Tibial nerve (tissue), 4 donors: ENCODE results near the gene SLC25A1. TPM values are rescaled to one million over a fixed set of nuclear protein-coding genes. Genes with fewer than 3 reads are reported as not detected.

Experiments
- DNase-seq, 2 donors: peaks; one replicate each; pipeline ENCODE4 v3.0.0-alpha.2; 2019; ENCODE audit warnings: low spot score in 2 of 2
- H3K27ac ChIP-seq, 4 donors: fragments of 200-600 bp; sonication (generic) in 3 of 4; one replicate each; pipeline ENCODE4 v1.5.1; 2017 to 2019; ENCODE audit warnings: mild to moderate bottlenecking in 1 of 4
- H3K27me3 ChIP-seq, 2 donors: fragments of 200-600 bp; sonication (generic) in 1 of 2; one replicate each; pipeline versions ENCODE4 v1.5.1 to v1.6.0; 2017 to 2019
- H3K36me3 ChIP-seq, 3 donors: fragments of 200-600 bp; sonication (generic); one replicate each; pipeline ENCODE4 v1.5.1; 2018 to 2019
- H3K4me1 ChIP-seq, 4 donors: fragments of 200-600 bp; sonication (generic) in 3 of 4; one replicate each; pipeline ENCODE4 v1.5.1; 2017 to 2019
- H3K4me3 ChIP-seq, 4 donors: fragments of 200-600 bp; sonication (generic) in 3 of 4; one replicate each; pipeline ENCODE4 v1.5.1; 2017 to 2019; ENCODE audit warnings: mild to moderate bottlenecking in 1 of 4, moderate library complexity in 1 of 4
- H3K9me3 ChIP-seq, 4 donors: fragments of 200-600 bp; sonication (generic) in 3 of 4; one replicate each; pipeline ENCODE4 v1.5.1; 2017 to 2019
- CTCF ChIP-seq, 5 experiments: fragments of 200-600 bp in 3 of 5; fragments of 450-650 bp in 2 of 5; sonication (generic) in 3 of 5; IDR thresholded peaks; one replicate each; pipeline ENCODE4 v1.5.1; 2016 to 2019; ENCODE audit warnings: antibody characterized with exemption in 5 of 5, mild to moderate bottlenecking in 3 of 5, moderate library complexity in 2 of 5
- EP300 ChIP-seq, 2 donors: sonication (generic); formaldehyde crosslinking; IDR thresholded peaks; one replicate each; pipeline ENCODE4 v1.6.1; 2017; ENCODE audit warnings: antibody characterized with exemption in 2 of 2, mild to moderate bottlenecking in 1 of 2
- POLR2A ChIP-seq, 2 donors: fragments of 450-650 bp; IDR thresholded peaks; one replicate each; pipeline ENCODE4 v1.6.1; 2017; ENCODE audit warnings: antibody characterized with exemption in 2 of 2, mild to moderate bottlenecking in 2 of 2, moderate library complexity in 2 of 2
- WGBS, 2 donors: methylation state at CpG; one replicate each; pipeline ENCODE4 v1.1.5; 2018; 5-methylcytosine and 5-hydroxymethylcytosine counted together
- total RNA-seq, 4 donors: library from RNA; depleted of rRNA; stranded (reverse); fragments of >200 nt; gene quantifications; one replicate each; pipeline ENCODE4 v1.1.0, GENCODE V29; 2016

SLC25A1 gene
- total RNA-seq, 4 donors from 2014 or later: 46.9 to 100 (median 86.2) TPM

- no peaks in the 10 kb centered on the region for H3K9me3 ChIP-seq
- peaks cover 4 to 46% (median 24%) of the 10 kb centered on the region in 3 donors for H3K36me3 ChIP-seq
- H3K27me3 ChIP-seq: peaks cover 0 to 6% of the 10 kb centered on the region in 2 donors
- TF ChIP-seq CTCF (IDR thresholded peaks at IDR 0.05) (no peak), POLR2A (IDR thresholded peaks at IDR 0.05) (no peak), EP300 (IDR thresholded peaks at IDR 0.05) (no peak)
- no peak overlapping the region for H3K27ac ChIP-seq
- DNase-seq: no peak
- 86 to 89% methylated on average over 5 of the region's 5 CpGs for WGBS, 2 donors
- H3K4me3 ChIP-seq: peak overlapping the region in 2 of 4 donors; percentile 65 to 71
- H3K4me1 ChIP-seq: peaks cover 0 to 11% (median 9%) of the 10 kb centered on the region in 4 donors
Observed at GRCh38 chr22:19143212-19143611, 35.3 kb downstream of the SLC25A1 start.

GRCh38 chr22:19142394-19142793, 36.1 kb downstream of the SLC25A1 start:
- Histone ChIP-seq H3K27ac (no peak overlapping the region), H3K27me3 (no peaks in the 10 kb centered on the region), H3K4me1 (peaks cover 0 to 11% (median 9%) of the 10 kb centered on the region in 4 donors), H3K9me3 (no peaks in the 10 kb centered on the region), H3K4me3 (no peak overlapping the region), H3K36me3 (peaks cover 4 to 54% (median 27%) of the 10 kb centered on the region in 3 donors)
- 96 to 98% methylated on average over 9 of the region's 9 CpGs for WGBS, 2 donors
- TF ChIP-seq CTCF (IDR thresholded peaks at IDR 0.05) (no peak), POLR2A (IDR thresholded peaks at IDR 0.05) (no peak), EP300 (IDR thresholded peaks at IDR 0.05) (no peak)
- no peak for DNase-seq

GRCh38 chr22:19139974-19140373, 38.6 kb downstream of the SLC25A1 start:
- 91 to 100% methylated on average over 2 to 5 of the region's 5 CpGs for WGBS, 2 donors
- H3K27me3 ChIP-seq: no peaks in the 10 kb centered on the region
- TF ChIP-seq CTCF (IDR thresholded peaks at IDR 0.05) (no peak), POLR2A (IDR thresholded peaks at IDR 0.05) (no peak)
- no peak overlapping the region for H3K4me3 ChIP-seq
- no peaks in the 10 kb centered on the region for H3K9me3 ChIP-seq
- no peak overlapping the region for H3K27ac ChIP-seq
- peaks cover 0 to 11% (median 9%) of the 10 kb centered on the region in 4 donors for H3K4me1 ChIP-seq
- DNase-seq: no peak
- peaks cover 4 to 78% (median 31%) of the 10 kb centered on the region in 3 donors for H3K36me3 ChIP-seq

GRCh38 chr22:19139001-19139356, 39.6 kb downstream of the SLC25A1 start:
- 92 to 95% methylated on average over 3 to 6 of the region's 9 CpGs for WGBS, 2 donors
- no peak for DNase-seq
- TF ChIP-seq CTCF (IDR thresholded peaks at IDR 0.05) (no peak), POLR2A (IDR thresholded peaks at IDR 0.05) (no peak), EP300 (IDR thresholded peaks at IDR 0.05) (no peak)

GRCh38 chr22:19138217-19139000, 40.1 kb downstream of the SLC25A1 start:
- WGBS, 2 donors: 81 to 82% methylated on average over 12 of the region's 15 CpGs
- no peaks in the 10 kb centered on the region for H3K27me3 ChIP-seq
- H3K36me3 ChIP-seq: peaks cover 4 to 94% (median 36%) of the 10 kb centered on the region in 3 donors
- H3K9me3 ChIP-seq: no peaks in the 10 kb centered on the region
- no peak overlapping the region for H3K4me3 ChIP-seq
- no peak overlapping the region for H3K27ac ChIP-seq
- TF ChIP-seq CTCF (IDR thresholded peaks at IDR 0.05): no peak
- TF ChIP-seq EP300 (IDR thresholded peaks at IDR 0.05): no peak
- no peak for TF ChIP-seq POLR2A (IDR thresholded peaks at IDR 0.05)
- no peak for DNase-seq
- H3K4me1 ChIP-seq: peaks cover 0 to 5% (median 3%) of the 10 kb centered on the region in 4 donors

More at GRCh38 chr22:19139001-19139356, 39.6 kb downstream of the SLC25A1 start:
- Histone ChIP-seq H3K4me1 (peaks cover 0 to 10% (median 8%) of the 10 kb centered on the region in 4 donors), H3K36me3 (peaks cover 4 to 88% (median 36%) of the 10 kb centered on the region in 3 donors), H3K4me3 (no peak overlapping the region), H3K9me3 (no peaks in the 10 kb centered on the region), H3K27me3 (no peaks in the 10 kb centered on the region), H3K27ac (no peak overlapping the region)
